ENCODE data around the gene MOXD1.

Gene MOXD1

GRCh38 chr6:132400883-132401617, at the start of gene MOXD1:
TSS of gene MOXD1 (minus strand) at chr6:132401475. CDS start at chr6:132401426, 49 bp downstream.
- no peak for DNase-seq

GRCh38 chr6:132446855-132447241, 45.6 kb upstream of the MOXD1 start:
- no peak for DNase-seq

- no peak for DNase-seq
Observed at GRCh38 chr6:132446141-132446854, 45.0 kb upstream of the MOXD1 start.

GRCh38 chr6:132445201-132445951, 44.1 kb upstream of the MOXD1 start:
- no peak for DNase-seq

- DNase-seq: no peak
Observed at GRCh38 chr6:132443206-132443605, 41.9 kb upstream of the MOXD1 start.

GRCh38 chr6:132430110-132430509, 28.8 kb upstream of the MOXD1 start:
- no peak for DNase-seq

GRCh38 chr6:132425176-132425575, 23.9 kb upstream of the MOXD1 start:
- DNase-seq: no peak

GRCh38 chr6:132423839-132424238, 22.6 kb upstream of the MOXD1 start:
- DNase-seq: no peak

GRCh38 chr6:132418235-132418965, 17.1 kb upstream of the MOXD1 start:
- DNase-seq: no peak

- no peak for DNase-seq
Observed at GRCh38 chr6:132414761-132415160, 13.5 kb upstream of the MOXD1 start.

- no peak for DNase-seq
Observed at GRCh38 chr6:132414322-132414721, 13.0 kb upstream of the MOXD1 start.

GRCh38 chr6:132413499-132413802, 12.2 kb upstream of the MOXD1 start:
- no peak for DNase-seq

- DNase-seq: no peak
Observed at GRCh38 chr6:132412656-132413498, 11.6 kb upstream of the MOXD1 start.

- no peak for DNase-seq
Observed at GRCh38 chr6:132411296-132411695, 10.0 kb upstream of the MOXD1 start.

- DNase-seq: no peak
Observed at GRCh38 chr6:132410830-132411229, 9.6 kb upstream of the MOXD1 start.

- no peak for DNase-seq
Observed at GRCh38 chr6:132405143-132405915, 4.1 kb upstream of the MOXD1 start.

GRCh38 chr6:132404736-132405135, 3.5 kb upstream of the MOXD1 start:
- DNase-seq: no peak

- DNase-seq: no peak
Observed at GRCh38 chr6:132404330-132404729, 3.1 kb upstream of the MOXD1 start.

GRCh38 chr6:132401618-132402285, 477 bp upstream of the MOXD1 start:
- no peak for DNase-seq

- no peak for DNase-seq
Observed at GRCh38 chr6:132400555-132400882, 756 bp downstream of the MOXD1 start.
